Neuronal stem cell (in vitro differentiated cells): ENCODE data around the gene SNCB.

Experiments used
- DNase-seq: peaks from one replicate; pipeline ENCODE4 v3.0.0-alpha.2; 2013; ENCODE audit warnings: low spot score
- H2AFZ ChIP-seq: one replicate; pipeline ENCODE4 v1.6.1; 2013; ENCODE audit warnings: mild to moderate bottlenecking, low read length, inconsistent platforms
- H2AK5ac ChIP-seq: 2 replicates; pipeline ENCODE4 v1.6.1; 2013; ENCODE audit warnings: low read depth, mild to moderate bottlenecking, inconsistent platforms, low read length, moderate library complexity, mixed read lengths
- H2BK120ac ChIP-seq: 2 replicates; pipeline ENCODE4 v1.6.1; 2013; ENCODE audit warnings: low read depth, mild to moderate bottlenecking, inconsistent platforms, low read length, moderate library complexity, mixed read lengths
- H2BK12ac ChIP-seq: one replicate; pipeline ENCODE4 v1.6.1; 2013; ENCODE audit warnings: low read length, inconsistent platforms
- H2BK15ac ChIP-seq: 2 replicates; pipeline ENCODE4 v1.6.1; 2013; ENCODE audit warnings: mild to moderate bottlenecking, low read length, inconsistent platforms, mixed read lengths
- H2BK5ac ChIP-seq: one replicate; pipeline ENCODE4 v1.6.1; 2013; ENCODE audit warnings: inconsistent platforms, mild to moderate bottlenecking, low read length, moderate library complexity
- H3K14ac ChIP-seq: one replicate; pipeline ENCODE4 v1.6.1; 2013; ENCODE audit warnings: low read length, inconsistent platforms
- H3K18ac ChIP-seq: 2 replicates; pipeline ENCODE4 v1.6.1; 2013; ENCODE audit warnings: low read length, inconsistent platforms
- H3K23ac ChIP-seq: 2 replicates; pipeline ENCODE4 v1.6.1; 2013; ENCODE audit warnings: low read depth, mild to moderate bottlenecking, mixed read lengths, low read length, inconsistent platforms; ENCODE audit not compliant: poor library complexity
- H3K27ac ChIP-seq: replicated peaks from 3 replicates; pipeline ENCODE4 v1.5.1; 2013; ENCODE audit warnings: low read length, inconsistent platforms
- H3K27me3 ChIP-seq, 3 experiments: 2 replicates each; pipeline ENCODE4 v1.6.1; 2013; ENCODE audit warnings: low read length in 3 of 3, mild to moderate bottlenecking in 2 of 3, inconsistent platforms in 1 of 3, low read depth in 1 of 3, mixed read lengths in 1 of 3, moderate library complexity in 1 of 3; ENCODE audit not compliant: control insufficient read depth in 3 of 3, insufficient read depth in 3 of 3
- H3K36me3 ChIP-seq, 2 donors: replicated peaks in 1 of 2; 2 replicates each; pipeline ENCODE4 v1.6.1; 2013; ENCODE audit warnings: low read length in 2 of 2; ENCODE audit not compliant: control insufficient read depth in 2 of 2, insufficient read depth in 2 of 2
- H3K4ac ChIP-seq: 2 replicates; pipeline ENCODE4 v1.6.1; 2013; ENCODE audit warnings: inconsistent platforms, mild to moderate bottlenecking, low read length, moderate library complexity
- H3K4me1 ChIP-seq, 2 donors: 1 replicate in 1 of 2; 2 replicates in 1 of 2; pipeline ENCODE4 v1.6.1; 2013; ENCODE audit warnings: low read length in 2 of 2, low read depth in 1 of 2; ENCODE audit not compliant: control insufficient read depth in 2 of 2, insufficient read depth in 1 of 2
- H3K4me2 ChIP-seq: one replicate; pipeline ENCODE4 v1.6.1; 2013; ENCODE audit warnings: mild to moderate bottlenecking, low read length, inconsistent platforms; ENCODE audit not compliant: insufficient read depth, poor library complexity, severe bottlenecking
- H3K4me3 ChIP-seq, 2 donors: 2 replicates each; pipeline ENCODE4 v1.5.1; 2013; ENCODE audit warnings: low read length in 2 of 2, mild to moderate bottlenecking in 2 of 2, inconsistent platforms in 1 of 2, moderate library complexity in 1 of 2
- H3K79me1 ChIP-seq: one replicate; pipeline ENCODE4 v1.6.1; 2013; ENCODE audit warnings: low read depth, mild to moderate bottlenecking, inconsistent platforms, low read length, moderate library complexity
- H3K9ac ChIP-seq: one replicate; pipeline ENCODE4 v1.6.1; 2013; ENCODE audit warnings: mild to moderate bottlenecking, low read depth, low read length, inconsistent platforms; ENCODE audit not compliant: poor library complexity
- H3K9me3 ChIP-seq, 2 donors: replicated peaks in 1 of 2; 2 replicates each; pipeline versions ENCODE3 to v1.6.1; 2013; ENCODE audit warnings: low read length in 2 of 2, mild to moderate bottlenecking in 2 of 2, inconsistent platforms in 1 of 2, low read depth in 1 of 2, mixed read lengths in 1 of 2, moderate library complexity in 1 of 2; ENCODE audit not compliant: control insufficient read depth in 2 of 2, insufficient read depth in 1 of 2
- H4K8ac ChIP-seq: one replicate; pipeline ENCODE4 v1.6.1; 2013; ENCODE audit warnings: low read depth, mild to moderate bottlenecking, inconsistent platforms, low read length, moderate library complexity
- H4K91ac ChIP-seq: one replicate; pipeline ENCODE4 v1.6.1; 2013; ENCODE audit warnings: low read length, low read depth, mild to moderate bottlenecking, inconsistent platforms; ENCODE audit not compliant: poor library complexity
- WGBS, 2 donors: extraction: QIAGEN DNeasy Blood & Tissue Kit; methylation state at CpG; one replicate each; pipeline ENCODE4 v1.1.7; 2013; ENCODE audit warnings: missing lambda C conversion rate in 2 of 2, mixed read lengths in 1 of 2; ENCODE audit not compliant: insufficient read length in 2 of 2, insufficient replicate concordance in 1 of 2; ENCODE audit errors: extremely low coverage in 2 of 2; 5-methylcytosine and 5-hydroxymethylcytosine counted together

The SNCB gene

GRCh38 chr5:176658817-176659511, 28.6 kb upstream of the SNCB start:
- Histone ChIP-seq H3K9me3 (no peaks in the 10 kb centered on the region), H2AFZ (no peak overlapping the region), H3K27ac (no peak overlapping the region), H3K4me2 (no peak overlapping the region), H2BK5ac (no peak overlapping the region), H3K4ac (no peak overlapping the region), H3K14ac (no peak overlapping the region), H4K91ac (no peak overlapping the region), H3K36me3 (peaks cover 3 to 11% of the 10 kb centered on the region in 2 donors), H3K4me3 (no peak overlapping the region), H3K79me1 (no peaks in the 10 kb centered on the region), H2AK5ac (no peak overlapping the region), H2BK15ac (no peak overlapping the region), H2BK120ac (no peak overlapping the region), H3K18ac (no peak overlapping the region), H4K8ac (no peak overlapping the region), H3K27me3 (peaks cover 0 to 5% (median 0%) of the 10 kb centered on the region in 3 experiments), H2BK12ac (no peak overlapping the region), H3K4me1 (peaks cover 0 to 2% of the 10 kb centered on the region in 2 donors), H3K23ac (no peak overlapping the region), H3K9ac (no peak overlapping the region)
- DNase-seq, result no peak
- WGBS, 2 donors, result no CpG with 5 or more reads among the region's 11 CpGs

- no peak overlapping the region for H3K27ac ChIP-seq
- H3K9me3 ChIP-seq, result no peaks in the 10 kb centered on the region
- no peak overlapping the region for H3K4me3 ChIP-seq
- peaks cover 2% of the 10 kb centered on the region for H3K79me1 ChIP-seq
- H2BK120ac ChIP-seq, result no peak overlapping the region
- no peak overlapping the region for H2BK5ac ChIP-seq
- no peak overlapping the region for H2BK15ac ChIP-seq
- H3K4ac ChIP-seq, result no peak overlapping the region
- H2AK5ac ChIP-seq, result no peak overlapping the region
- H3K14ac ChIP-seq, result no peak overlapping the region
- H4K8ac ChIP-seq, result no peak overlapping the region
- no peak overlapping the region for H2AFZ ChIP-seq
- DNase-seq, result peak; percentile 48
- H4K91ac ChIP-seq, result no peak overlapping the region
- peaks cover 0 to 2% of the 10 kb centered on the region in 2 donors for H3K4me1 ChIP-seq
- H3K18ac ChIP-seq, result no peak overlapping the region
- no CpG with 5 or more reads among the region's 14 CpGs for WGBS, 2 donors
- H3K23ac ChIP-seq, result no peak overlapping the region
- H3K4me2 ChIP-seq, result no peak overlapping the region
- peaks cover 8 to 20% of the 10 kb centered on the region in 2 donors for H3K36me3 ChIP-seq
- no peak overlapping the region for H3K9ac ChIP-seq
- no peak overlapping the region for H2BK12ac ChIP-seq
- peaks cover 0 to 5% (median 0%) of the 10 kb centered on the region in 3 experiments for H3K27me3 ChIP-seq
Observed at GRCh38 chr5:176658007-176658599, 27.8 kb upstream of the SNCB start.

DNA sequence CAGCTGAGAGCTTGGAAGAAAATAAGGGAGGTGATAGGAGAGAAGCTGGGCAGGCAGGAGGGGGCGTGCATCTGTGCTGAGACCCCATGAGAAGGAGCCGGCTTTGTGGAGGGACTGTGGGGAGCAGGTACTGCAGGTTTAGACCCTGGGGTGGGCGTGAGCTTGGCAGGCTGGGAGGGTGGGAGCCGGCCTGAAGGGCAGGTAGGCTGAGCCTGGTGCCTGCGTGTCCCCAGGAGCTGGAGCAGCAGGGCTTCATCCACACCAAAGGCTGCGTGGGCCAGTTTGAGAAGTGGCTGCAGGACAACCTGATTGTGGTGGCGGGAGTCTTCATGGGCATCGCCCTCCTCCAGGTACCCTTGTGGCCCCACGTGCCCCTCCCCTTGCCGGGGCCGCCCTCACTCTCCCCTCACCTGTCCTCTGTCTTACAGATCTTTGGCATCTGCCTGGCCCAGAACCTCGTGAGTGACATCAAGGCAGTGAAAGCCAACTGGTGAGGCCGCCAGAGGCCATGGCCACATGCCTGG, 26.2 kb upstream of the SNCB start:
- Histone ChIP-seq H2BK12ac (no peak overlapping the region), H3K14ac (no peak overlapping the region), H3K27me3 (no peaks in the 10 kb centered on the region), H3K4me1 (peaks cover 0 to 2% of the 10 kb centered on the region in 2 donors), H3K4me3 (no peak overlapping the region), H2BK120ac (no peak overlapping the region), H3K79me1 (peaks cover 4% of the 10 kb centered on the region), H3K4ac (no peak overlapping the region), H3K27ac (no peak overlapping the region), H3K23ac (peak overlapping the region; percentile 28), H2BK15ac (no peak overlapping the region), H4K91ac (no peak overlapping the region), H3K9ac (no peak overlapping the region), H3K36me3 (peaks cover 8 to 28% of the 10 kb centered on the region in 2 donors), H4K8ac (no peak overlapping the region), H2AFZ (no peak overlapping the region), H2BK5ac (no peak overlapping the region), H3K9me3 (no peaks in the 10 kb centered on the region), H3K4me2 (no peak overlapping the region), H3K18ac (no peak overlapping the region), H2AK5ac (no peak overlapping the region)
- no CpG with 5 or more reads among the region's 13 CpGs for WGBS, 2 donors
- DNase-seq, result no peak

DNA sequence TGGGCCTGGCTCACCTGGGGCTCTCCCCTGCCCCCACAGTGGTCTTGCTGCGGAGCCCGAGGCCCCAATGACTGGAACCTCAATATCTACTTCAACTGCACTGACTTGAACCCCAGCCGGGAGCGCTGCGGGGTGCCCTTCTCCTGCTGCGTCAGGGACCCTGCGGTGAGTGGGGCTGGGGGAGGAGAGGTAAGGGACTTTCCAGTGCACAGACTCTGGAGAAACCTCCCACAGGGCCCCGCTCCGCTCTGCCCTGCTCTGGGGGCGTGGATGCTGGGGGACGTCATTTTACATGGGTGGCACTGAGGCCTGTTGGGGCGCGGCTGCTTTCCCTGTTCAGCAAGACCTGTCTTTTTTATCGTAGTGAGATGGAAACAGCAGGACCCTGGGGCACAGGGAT, 24.5 kb upstream of the SNCB start:
- no peaks in the 10 kb centered on the region for H3K4me1 ChIP-seq
- no peak overlapping the region for H4K8ac ChIP-seq
- no peak overlapping the region for H3K14ac ChIP-seq
- peaks cover 8 to 28% of the 10 kb centered on the region in 2 donors for H3K36me3 ChIP-seq
- no peak overlapping the region for H2BK12ac ChIP-seq
- H3K79me1 ChIP-seq, result peaks cover 6% of the 10 kb centered on the region
- H2BK5ac ChIP-seq, result no peak overlapping the region
- H3K27ac ChIP-seq, result no peak overlapping the region
- H3K23ac ChIP-seq, result no peak overlapping the region
- no peak overlapping the region for H2BK15ac ChIP-seq
- H4K91ac ChIP-seq, result no peak overlapping the region
- H2AFZ ChIP-seq, result no peak overlapping the region
- no peak overlapping the region for H3K4me3 ChIP-seq
- no peak overlapping the region for H2BK120ac ChIP-seq
- H3K27me3 ChIP-seq, result no peaks in the 10 kb centered on the region
- no peak overlapping the region for H3K9ac ChIP-seq
- H3K18ac ChIP-seq, result no peak overlapping the region
- H3K9me3 ChIP-seq, result no peaks in the 10 kb centered on the region
- no peak overlapping the region for H2AK5ac ChIP-seq
- DNase-seq, result no peak
- no CpG with 5 or more reads among the region's 14 CpGs for WGBS, 2 donors
- no peak overlapping the region for H3K4ac ChIP-seq
- no peak overlapping the region for H3K4me2 ChIP-seq
